Glomerular visceral epithelial cell (primary cell): Measurements from ENCODE around the gene OSTC.

ENCODE experiments used
- DNase-seq: peaks from one replicate; pipeline ENCODE4 v3.0.0-alpha.2; 2016; ENCODE audit errors: extremely low spot score

OSTC gene

GRCh38 chr4:108714880-108715279 is 64.5 kb downstream of the OSTC start:
- no peak for DNase-seq

- DNase-seq = no peak
These were observed 65.9 kb downstream of the OSTC start for GRCh38 chr4:108716340-108716739.

- no peak for DNase-seq
These were observed 67.0 kb downstream of the OSTC start for GRCh38 chr4:108717386-108717785.
